Effector CD4-positive, alpha-beta T cell (primary cell): ENCODE measurements around the gene PRRX1.

Source experiments
- DNase-seq: peaks from one replicate; pipeline ENCODE4 v3.0.0-alpha.2; 2020

Gene PRRX1

DNA sequence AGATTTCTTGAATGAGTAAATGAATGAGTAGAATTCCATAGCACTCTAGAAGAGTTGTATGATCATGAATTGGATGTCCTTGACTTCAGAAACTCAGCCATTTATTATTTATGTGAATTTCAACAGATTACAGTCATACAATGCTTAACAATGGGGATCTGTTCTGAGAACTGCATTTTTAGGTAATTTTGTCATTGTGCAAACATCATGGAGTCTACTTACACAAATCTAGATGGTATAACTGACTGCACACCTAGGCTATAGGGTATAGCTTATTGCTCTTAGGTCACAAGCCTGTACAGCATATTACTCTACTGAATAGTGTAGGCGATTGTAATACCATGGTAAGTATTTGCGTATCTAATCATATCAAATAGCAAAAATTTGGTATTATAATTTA, 59.6 kb downstream of the PRRX1 start:
- DNase-seq: no peak

DNA sequence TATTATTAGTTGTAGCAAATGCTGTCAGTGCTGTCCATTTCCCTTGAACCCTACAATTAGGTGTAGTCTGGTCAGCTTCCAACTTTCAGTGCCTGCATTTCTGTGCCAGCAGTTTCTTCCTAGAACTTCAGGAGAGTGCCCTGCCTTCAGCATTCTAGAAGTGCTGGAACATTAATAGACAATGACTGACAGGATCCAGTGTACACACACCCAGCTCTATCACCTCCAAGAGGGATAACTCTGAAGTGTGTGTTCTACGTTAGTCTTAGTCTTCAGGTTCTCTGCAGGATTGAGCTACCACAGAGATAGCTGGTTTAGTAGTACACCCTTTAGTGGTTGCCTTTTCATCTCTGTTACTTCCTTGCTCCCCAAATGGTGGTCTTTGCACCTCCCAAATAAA, 61.4 kb downstream of the PRRX1 start:
- DNase-seq: no peak

DNA sequence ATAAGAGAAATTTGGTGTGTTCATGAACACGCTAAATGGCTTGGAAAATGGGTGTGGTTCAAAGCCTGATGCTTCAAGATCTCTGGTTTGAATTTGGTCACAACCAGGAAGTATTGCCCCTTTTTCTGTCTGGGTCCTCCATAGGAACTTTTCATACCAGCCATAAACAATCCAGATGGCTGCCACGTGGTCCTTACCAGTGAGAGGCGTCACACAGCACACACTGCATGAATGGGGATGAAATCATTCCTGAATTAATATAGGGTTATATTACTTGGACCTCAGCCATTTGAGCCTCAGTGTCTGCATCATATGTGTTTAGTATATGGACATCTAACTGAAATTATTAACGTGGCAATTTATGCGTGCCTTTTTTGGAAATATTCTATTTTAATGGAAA, 64.0 kb downstream of the PRRX1 start:
- DNase-seq: no peak

DNA sequence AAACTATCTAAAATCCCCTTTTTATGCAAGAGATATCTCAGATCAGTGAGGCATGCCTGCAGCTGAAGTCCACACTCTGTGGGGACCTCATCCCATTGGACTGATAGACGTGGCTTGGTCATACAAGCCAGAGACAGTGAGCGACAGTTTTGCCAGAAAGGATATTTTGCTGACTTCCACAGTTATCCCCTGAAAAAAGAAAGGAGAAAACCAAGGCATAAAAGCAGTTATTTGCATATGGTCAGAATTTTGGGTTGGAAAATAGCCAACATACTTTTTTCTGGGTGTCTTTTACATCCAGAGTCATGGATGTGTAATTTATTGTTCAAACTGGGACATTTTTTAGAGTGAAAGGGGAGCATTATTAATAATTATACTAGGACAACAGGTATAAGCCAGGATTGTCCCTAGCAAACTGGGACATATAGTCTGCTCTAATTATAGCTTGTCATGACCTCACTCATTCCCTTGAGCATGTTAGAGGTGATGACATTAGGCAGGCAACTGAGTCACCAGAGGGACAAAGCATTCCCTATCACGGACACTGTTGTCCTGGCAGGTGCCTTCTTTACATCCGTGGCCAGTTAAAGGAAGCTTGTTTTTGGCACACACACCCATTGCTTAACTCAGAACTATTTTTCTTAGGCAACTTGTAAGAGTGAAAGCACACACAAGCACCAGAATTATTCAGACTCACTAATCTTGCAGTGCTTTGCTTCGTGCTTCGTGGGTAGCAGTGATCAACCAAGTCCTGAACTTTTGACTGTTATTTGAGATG, 65.5 kb downstream of the PRRX1 start:
- DNase-seq: no peak

DNA sequence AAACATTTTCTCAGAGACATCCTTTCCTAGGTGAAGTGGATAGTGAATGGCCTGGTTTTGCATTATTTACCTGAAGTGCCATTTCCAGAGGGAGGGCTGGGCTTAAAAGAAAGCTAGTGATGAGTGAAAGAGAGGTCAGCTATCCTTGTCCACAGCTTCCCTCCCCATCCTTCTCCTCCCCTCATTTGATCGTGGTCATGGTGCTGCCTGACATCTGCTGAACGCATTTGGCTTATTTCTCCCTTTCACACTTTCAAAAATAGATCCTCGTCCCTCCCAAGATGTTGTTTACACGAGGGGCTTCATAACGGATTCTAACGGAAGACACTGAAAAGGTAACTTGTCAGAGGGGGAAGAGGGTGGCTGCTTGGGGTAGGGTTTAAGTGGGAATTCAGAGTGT, 66.1 kb downstream of the PRRX1 start:
- no peak for DNase-seq

DNA sequence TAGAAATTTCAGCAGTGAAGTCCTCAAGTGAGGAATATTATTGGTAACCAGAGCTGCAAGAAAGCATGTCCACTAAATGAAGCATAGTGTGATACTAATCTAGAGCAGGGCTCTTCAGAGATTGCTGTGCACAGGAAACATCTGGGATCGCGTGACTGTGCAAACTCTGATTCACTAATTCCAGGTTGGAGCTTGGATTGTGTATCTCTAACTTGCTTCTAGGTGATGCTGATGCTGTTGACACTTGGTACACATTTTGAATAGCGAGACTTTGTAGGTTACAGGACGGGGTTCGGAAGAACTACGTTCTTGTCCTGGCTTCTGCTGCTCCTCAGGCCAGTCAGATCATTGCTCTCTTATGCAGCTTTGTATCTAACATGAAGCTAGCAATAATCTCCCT, 66.5 kb downstream of the PRRX1 start:
- no peak for DNase-seq

DNA sequence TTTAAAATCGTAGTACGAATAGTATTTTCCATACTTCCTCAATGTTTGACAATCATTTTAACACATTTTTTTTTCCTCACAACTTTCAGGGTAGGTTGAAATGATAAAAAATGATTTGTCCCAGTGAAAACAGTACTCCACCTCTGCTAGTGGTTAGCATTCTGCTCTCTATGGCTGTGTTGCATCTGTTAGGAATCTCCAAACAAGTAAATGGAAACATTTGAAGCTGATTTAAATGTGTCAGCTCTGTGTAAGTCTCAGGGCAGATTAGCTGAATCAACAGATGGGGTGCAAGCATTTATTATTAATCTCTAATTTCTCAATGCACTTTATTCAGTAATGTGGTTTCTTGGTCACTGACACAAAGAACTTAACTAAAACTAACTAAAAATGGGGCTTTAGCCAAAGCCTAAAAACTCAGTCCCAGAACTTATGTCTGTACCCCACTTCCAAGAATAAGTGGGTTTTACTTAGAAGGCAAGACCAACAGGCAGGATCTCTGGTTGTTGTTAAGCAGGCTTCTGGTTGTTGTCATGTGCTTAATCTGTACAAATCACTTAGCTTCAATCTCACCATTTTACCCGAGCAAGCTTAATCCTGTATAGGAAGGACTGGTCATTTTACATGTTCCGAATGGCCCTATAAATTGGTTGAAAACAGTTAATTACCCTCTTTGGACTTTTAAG, 67.8 kb downstream of the PRRX1 start:
- DNase-seq: no peak

DNA sequence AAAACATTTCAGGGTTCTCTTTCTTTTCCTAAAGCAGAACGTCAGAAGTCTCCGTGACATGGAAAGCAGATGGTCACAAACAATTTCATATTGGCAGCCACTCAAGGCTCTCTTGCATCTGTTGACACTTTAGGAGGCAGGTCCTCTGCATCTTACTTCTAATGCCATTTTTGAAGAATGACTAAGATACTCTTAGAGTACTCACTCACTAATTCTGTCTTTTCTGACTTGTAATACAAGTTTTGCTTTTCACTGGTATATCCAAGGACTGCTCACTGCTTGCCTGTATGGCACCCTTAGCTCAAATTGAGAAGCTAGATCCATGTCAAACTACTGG, 68.3 kb downstream of the PRRX1 start:
- DNase-seq: no peak

DNA sequence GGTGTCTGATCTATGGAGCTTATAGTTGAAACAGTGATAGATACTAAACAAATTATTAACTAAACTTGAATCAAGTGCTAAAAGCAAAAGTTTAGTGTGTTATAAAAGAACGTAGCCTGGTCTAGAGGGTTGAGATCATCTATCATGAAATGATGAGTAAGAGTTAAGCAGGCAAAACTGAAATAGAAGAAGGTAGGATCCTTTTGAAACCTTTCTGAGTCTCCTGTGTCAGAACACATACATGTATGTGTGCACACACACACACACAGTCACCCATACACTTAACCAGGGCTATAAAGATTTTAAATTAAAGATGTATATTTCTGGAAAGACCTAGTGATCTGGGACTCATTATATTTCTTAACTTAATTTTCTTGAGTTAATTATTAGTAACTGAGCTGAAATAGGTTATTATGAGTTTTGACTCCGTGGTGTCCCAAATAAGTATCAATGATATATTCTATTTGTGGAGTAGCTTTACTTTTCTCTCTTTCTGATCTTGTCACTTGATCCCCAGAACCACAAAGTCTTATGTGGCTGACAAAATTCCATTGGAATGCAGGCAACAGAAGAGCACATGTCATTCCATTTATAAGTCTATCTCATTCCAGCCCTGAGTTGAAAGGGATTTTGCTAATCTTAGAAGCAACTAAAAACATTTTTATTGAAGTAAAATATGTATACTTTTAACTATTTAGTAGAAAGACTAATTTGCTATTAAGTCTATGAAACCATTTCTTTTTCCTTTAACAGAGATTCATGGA, 70.7 kb downstream of the PRRX1 start:
- no peak for DNase-seq

DNA sequence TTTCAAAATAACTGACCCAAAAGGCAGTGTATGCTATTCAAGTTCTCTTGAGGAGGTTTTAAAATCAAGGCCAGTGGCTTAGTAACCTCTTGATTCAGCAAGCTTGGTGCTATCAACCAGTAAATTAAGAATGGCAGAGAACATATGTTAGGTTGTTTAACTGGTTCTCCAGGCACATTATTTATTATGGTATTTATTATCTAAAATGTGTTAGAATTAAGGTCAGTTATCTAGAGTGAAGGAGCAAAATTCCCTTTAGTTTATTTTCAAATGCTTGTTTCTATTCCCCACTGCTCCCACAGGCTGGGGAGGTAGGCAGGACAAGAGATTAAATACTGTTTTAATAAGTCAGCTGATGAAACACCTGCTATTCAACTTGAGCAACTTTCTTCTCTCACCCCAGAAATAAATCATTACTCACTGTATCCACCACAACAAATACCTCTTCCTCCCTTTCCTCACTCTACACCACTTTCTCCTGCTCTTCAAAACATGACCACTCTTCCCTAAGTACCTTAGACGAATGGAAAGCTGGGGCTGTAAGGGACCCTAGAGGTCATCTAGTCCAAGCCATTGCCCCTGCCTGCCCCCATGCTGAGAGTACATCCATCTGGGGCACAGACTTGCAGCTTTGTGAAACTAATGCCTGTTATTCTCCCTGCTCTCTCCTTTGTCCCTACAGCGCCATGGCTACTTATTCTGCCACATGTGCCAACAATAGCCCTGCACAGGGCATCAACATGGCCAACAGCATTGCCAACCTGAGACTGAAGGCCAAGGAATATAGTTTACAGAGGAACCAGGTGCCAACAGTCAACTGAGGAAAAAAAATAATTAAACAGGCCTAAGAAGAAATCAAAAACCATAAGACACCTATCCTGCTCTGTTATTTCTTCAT, 71.7 kb downstream of the PRRX1 start:
- DNase-seq: no peak

DNA sequence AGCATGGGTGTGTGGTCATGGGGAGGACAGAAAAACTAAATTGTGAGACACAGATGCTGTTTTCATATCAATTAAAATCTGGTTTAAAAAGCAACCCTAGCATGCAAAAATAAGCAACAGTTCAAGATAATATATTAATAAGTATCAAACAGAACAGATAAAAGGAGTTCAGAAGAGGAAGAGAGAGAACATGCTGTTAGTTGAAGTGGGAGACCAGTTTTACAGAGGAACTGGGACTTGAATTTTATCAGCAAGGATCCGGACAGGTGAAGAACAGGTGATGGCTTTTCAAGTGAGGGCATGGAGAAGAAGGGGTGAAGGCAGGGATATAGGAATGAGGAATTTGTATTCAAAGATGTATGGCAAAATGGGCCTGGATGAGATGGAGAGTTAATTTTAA, 75.9 kb downstream of the PRRX1 start:
- no peak for DNase-seq

DNA sequence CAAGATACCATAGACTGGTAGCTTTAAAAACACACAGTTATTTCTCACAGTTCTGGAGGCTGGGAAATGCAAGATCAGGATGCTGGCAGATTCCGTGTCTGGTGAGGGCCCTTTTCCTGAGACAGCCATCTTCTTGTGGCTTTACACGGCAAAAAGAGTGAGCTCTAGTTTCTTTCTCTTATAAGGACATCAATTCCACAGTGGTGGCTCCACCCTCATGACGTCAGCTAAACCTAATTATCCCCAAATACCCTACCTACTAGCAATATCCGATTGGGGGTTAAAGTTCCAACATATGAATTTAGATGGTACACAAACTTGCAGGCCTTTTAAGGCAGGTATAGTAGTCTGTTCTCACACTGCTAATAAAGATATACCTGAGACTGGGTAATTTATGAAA, 77.7 kb downstream of the PRRX1 start:
- no peak for DNase-seq

DNA sequence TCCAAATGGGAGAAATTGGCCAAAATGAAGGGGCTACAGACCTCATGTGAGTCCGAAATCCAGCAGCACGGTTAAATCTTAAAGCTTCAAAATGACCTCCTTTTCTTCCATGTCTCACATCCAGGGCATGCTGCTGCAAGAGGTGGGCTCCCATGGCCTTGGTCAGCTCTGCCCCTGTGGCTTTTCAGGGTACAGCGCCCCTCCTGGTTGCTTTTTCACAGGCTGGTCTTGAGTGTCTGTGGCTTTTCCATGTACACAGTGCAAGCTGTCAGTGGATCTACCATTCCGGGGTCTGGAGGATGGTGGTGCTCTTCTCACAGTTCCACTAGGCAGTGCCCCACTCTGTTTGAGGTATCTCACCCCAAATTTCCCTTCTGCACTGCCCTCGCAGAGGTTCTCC, 78.7 kb downstream of the PRRX1 start:
- no peak for DNase-seq

DNA sequence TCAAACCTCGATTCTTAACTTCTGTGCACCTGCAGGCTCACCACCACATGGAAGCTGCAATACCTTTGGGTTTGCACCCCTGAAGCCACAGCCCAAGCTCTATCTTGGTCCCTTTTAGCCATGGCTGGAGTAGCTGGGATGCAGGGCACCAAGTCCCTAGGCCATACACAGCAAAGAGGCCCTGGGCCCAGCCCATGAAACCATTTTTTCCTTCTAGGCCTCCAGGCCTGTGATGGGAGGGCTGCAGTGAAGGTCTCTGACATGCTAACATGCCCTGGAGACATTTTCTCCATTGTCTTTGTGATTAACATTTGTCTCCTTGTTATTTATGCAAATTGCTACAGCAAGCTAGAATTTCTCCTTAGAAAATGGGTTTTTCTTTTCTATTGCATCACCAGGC, 79.2 kb downstream of the PRRX1 start:
- DNase-seq: no peak

DNA sequence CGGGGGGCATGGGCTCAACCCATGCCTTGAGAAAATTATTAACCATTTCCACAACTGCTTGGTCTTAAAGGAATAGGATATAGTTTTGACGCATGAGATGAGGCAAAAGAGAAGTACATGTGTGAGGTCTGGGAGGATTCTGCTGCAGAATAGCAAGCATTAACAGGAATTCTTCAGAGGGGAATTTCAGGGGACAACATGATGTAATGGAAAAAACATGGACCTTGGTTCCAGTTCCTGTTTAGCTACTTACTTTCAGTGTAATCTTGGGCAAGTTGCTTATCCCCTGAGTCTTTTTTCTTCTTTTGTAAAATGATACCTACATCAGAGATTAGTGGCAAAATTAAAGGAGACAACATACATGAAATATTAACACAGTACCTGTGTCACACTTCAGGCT, 85.6 kb downstream of the PRRX1 start:
- no peak for DNase-seq

DNA sequence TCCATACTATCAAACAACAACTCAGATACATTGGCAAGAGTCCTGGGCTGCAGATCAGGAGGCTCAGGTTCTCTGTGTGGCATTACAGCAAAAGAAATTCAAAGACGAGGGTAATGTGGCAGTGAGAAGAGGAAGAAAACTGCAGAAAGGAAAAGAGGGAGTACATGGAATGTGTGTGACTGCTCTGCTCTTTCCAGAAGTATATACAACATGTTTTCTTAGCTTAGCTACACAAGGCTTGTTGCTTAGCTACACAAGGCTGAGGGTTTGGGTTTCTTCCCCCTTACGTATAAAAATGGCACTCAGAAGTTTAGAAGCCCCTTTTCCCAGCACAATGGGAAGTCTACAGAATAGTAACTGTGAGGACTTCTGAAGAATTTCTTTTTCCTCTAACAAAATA, 86.0 kb downstream of the PRRX1 start:
- no peak for DNase-seq

DNA sequence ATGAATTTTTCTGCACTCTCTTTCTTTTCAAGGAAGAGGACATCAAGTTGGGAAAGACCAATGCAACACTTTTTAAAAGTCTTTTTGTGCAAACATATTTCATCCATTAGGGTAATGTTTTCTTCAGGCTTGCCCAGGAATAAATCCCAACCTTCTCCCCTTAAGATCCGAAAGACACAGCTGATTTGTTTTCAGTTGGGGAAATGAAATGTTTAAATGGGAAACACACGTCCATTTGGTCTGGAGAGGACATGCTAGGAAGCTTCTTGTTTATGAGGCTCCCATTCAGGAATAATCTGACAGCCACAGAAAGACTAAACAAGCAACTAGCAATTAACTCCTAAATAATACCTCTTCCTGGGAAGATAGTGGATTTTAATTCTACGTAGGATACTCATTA, 91.9 kb downstream of the PRRX1 start:
- DNase-seq: no peak

DNA sequence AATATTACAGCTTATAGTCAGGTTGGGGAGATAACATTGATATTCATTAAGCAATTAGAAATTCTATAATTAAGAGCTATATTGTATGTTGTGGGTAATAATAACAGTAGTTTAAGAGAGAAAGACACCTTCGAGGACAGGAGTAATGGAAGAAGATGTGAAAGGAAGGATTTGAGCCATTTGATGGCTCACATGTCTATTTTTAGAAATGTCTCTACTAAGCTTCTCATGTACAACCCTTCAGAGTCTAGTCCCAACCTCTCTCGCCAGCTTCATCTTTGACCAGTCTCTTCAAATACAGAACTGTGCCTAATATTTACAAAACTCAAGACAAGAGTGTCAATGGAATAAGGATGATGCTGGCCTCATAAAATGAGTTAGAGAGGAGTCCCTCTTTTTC, 95.1 kb downstream of the PRRX1 start:
- no peak for DNase-seq

DNA sequence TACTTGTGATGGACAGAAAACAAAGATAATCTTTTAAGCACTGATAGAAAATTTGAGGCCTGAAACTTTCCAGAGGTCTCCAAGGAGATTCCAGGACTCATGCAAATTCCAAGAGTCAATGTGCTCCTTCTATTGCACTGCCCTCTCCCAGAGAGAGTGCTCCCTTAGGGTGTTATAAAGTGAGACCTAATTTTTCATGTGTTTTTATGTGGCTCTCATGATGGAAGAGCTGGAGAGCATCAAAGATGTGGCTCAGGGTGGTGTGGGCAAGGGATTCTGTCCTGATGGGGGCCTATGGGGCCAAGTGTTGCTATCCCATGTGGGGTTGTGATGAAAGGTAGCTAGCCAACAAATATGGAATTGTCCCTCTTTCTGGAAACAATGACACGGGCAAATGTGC, 101.3 kb downstream of the PRRX1 start:
- no peak for DNase-seq

DNA sequence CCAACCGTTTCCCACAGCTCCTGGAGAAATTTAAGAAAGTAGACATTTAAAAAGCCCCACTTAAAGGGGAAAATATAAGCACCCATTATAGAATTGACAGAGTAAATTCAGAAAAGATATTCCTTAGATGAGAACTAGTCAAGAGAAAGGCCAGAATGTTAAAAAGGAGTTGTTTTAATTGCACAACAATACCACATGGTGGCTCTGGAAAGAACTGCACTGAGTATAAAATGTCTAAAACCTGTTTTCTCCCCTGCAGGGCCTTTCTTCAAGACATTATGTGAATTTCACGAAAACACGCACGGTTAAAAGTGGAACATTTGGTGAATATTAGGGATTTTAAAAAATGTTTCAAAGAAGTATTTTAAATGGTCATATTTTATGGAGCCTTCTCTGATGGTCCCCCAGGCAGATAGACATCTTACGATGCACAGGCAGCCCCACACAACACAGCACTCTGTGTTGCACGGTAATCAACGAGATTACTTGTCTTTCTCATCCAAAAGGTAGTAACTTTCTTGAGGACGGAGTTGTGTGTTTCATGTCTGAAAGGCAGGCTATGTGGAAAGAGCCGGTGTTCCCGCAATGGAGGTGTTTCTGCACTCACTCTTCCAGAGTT, 101.9 kb downstream of the PRRX1 start:
- DNase-seq: no peak

DNA sequence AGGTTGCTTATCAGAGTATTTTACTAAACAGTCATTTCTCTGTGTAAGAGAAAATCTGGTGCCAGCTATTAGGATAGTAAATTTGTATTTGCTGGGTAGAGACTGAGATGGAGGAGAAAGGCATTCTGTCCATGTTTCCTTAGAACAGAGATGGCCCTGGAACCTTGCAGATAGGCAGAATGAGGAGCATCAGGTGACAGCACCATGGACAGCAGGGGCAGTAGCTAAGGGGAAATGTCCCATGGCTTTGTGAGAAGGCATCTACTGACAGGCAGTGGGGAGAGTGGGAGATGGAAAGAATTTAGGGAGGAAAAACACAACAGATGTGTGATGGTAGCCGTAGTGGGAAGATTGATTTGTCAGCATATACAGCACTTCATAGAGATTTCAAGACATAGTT, 105.0 kb downstream of the PRRX1 start:
- no peak for DNase-seq

DNA sequence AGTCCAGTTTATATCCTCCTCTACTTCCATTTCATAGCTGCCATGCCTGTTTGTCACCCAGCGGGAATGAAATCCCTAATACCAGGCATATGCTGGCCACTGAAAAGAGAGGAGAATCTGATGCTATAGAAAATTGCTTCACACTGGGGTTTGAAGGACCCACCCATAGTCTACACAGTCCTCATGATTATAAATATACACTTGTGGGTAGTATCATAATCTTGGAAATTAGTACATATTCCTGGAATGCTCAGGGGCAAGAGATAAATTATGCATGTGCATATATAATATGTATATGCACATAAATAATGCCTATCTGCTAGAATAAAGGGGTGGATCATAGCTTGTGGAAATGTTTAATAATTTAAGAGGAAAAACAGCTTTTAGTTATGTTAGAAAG, 105.8 kb downstream of the PRRX1 start:
- no peak for DNase-seq

DNA sequence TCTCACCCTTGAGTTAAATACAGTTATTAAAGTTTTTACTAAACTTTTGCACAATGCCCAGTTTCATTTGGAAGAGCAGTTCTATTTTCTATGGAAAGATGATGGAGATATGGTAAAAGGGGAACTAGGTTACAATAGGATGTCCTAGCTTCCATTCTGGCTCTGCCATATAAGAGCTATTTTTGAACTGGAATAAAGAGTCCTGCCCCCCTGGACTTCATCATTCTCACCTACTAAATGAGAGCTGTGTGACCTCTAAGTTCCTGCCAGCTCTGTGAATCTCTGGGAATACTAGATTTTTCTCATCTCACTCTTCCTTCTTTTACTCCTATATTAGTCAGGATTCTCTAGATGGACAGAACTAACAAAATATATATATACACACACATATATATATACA, 106.3 kb downstream of the PRRX1 start:
- no peak for DNase-seq
